K562 (cell line): Measurements from ENCODE around the gene NOXRED1. TPM values are rescaled to one million over a fixed set of nuclear protein-coding genes. Genes with fewer than 3 reads are reported as not detected.

ENCODE experiments used
- ATAC-seq: fragments of 200-7000 bp; cut with Tn5 transposase; 3 replicates; pipeline ENCODE4 v1.9.1; 2020; ENCODE audit warnings: moderate library complexity
- BruUV-seq: library from RNA; stranded (reverse); fragments of 400-500 nt; replicated peaks from 2 replicates; lab custom pipeline; 2021; lab: Mats Ljungman, UMichigan
- CTCF ChIA-PET: fragments of 300-600 bp; formaldehyde crosslinking; extraction: SDS; loops from one replicate; lab custom pipeline; 2021; ENCODE audit warnings: low intra/inter-chr PET ratio; lab: Yijun Ruan, JAX
- POLR2A ChIA-PET: fragments of 300-600, 350-650 bp; sonication (Branson Sonifier 250); formaldehyde crosslinking; extraction: SDS; loops from one replicate; lab custom pipeline; 2021; ENCODE audit warnings: antibody characterized with exemption, inconsistent platforms; lab: Yijun Ruan, JAX
- DNase-seq, 4 experiments: peaks; one replicate each; pipeline versions ENCODE4 v3.0.0 to v3.0.0-alpha.2; 2011 to 2018; ENCODE audit warnings: low spot score in 3 of 4, mixed read lengths in 3 of 4; ENCODE audit errors: extremely low read depth in 1 of 4
- FAIRE-seq: peaks from 2 replicates; lab custom pipeline; 2011; peaks lifted over from hg19 to GRCh38; lab: Jason Lieb, UNC
- H2AFZ ChIP-seq: 2 replicates; pipeline ENCODE4 v1.6.0; 2011; ENCODE audit warnings: low read depth, low read length, control low read depth, inconsistent platforms
- H3K27ac ChIP-seq: fragments of 200-600 bp; 3 replicates; pipeline ENCODE4 v1.8.0; 2011; ENCODE audit warnings: low read depth, mild to moderate bottlenecking, control low read depth, inconsistent platforms, low read length, moderate library complexity, mixed read lengths; ENCODE audit errors: extremely low read depth
- H3K27me3 ChIP-seq, 2 experiments: fragments of 300-600 bp in 1 of 2; 2 replicates in 1 of 2; 3 replicates in 1 of 2; pipeline versions ENCODE4 v1.6.0 to v1.8.0; 2011; ENCODE audit warnings: inconsistent platforms in 2 of 2, low read length in 2 of 2, mild to moderate bottlenecking in 1 of 2, mixed read lengths in 1 of 2, moderate library complexity in 1 of 2; ENCODE audit not compliant: control insufficient read depth in 2 of 2, insufficient read depth in 2 of 2
- H3K36me3 ChIP-seq: fragments of 300-600 bp; 3 replicates; pipeline ENCODE4 v1.8.0; 2011; ENCODE audit warnings: mild to moderate bottlenecking, low read length, inconsistent platforms; ENCODE audit not compliant: control insufficient read depth, insufficient read depth
- H3K4me1 ChIP-seq, 2 experiments: fragments of 200-600 bp in 1 of 2; replicated peaks in 1 of 2; 2 replicates in 1 of 2; 3 replicates in 1 of 2; pipeline versions ENCODE4 v1.5.1 to v1.8.0; 2011; ENCODE audit warnings: inconsistent platforms in 2 of 2, low read length in 2 of 2, mild to moderate bottlenecking in 1 of 2, mixed read lengths in 1 of 2, moderate library complexity in 1 of 2; ENCODE audit not compliant: control insufficient read depth in 2 of 2, insufficient read depth in 2 of 2
- H3K4me2 ChIP-seq: 2 replicates; pipeline ENCODE4 v1.6.1; 2011; ENCODE audit warnings: low read length, control low read depth, inconsistent platforms, mixed read lengths; ENCODE audit not compliant: insufficient read depth
- H3K4me3 ChIP-seq: fragments of 200-600 bp; sonication (generic), shearing (Covaris generic); 2 replicates; pipeline ENCODE4 v1.5.1; 2016; ENCODE audit warnings: control low read depth, inconsistent platforms
- H3K79me2 ChIP-seq: fragments of 200-600 bp; 3 replicates; pipeline ENCODE4 v1.8.0; 2011; ENCODE audit warnings: low read length, inconsistent platforms; ENCODE audit not compliant: control insufficient read depth, insufficient read depth
- H3K9ac ChIP-seq, 2 experiments: 2 replicates each; pipeline versions ENCODE4 v1.6.0 to v1.6.1; 2011; ENCODE audit warnings: low read depth in 2 of 2, low read length in 2 of 2, control low read depth in 1 of 2, inconsistent platforms in 1 of 2, mild to moderate bottlenecking in 1 of 2, mixed read lengths in 1 of 2; ENCODE audit not compliant: insufficient read depth in 1 of 2
- H3K9me1 ChIP-seq: one replicate; pipeline ENCODE4 v1.6.0; 2011; ENCODE audit warnings: inconsistent platforms, mild to moderate bottlenecking, low read length, moderate library complexity; ENCODE audit not compliant: control insufficient read depth, insufficient read depth
- H3K9me3 ChIP-seq: replicated peaks from 2 replicates; pipeline ENCODE4 v1.5.1; 2011; ENCODE audit warnings: low read depth, low read length, inconsistent platforms; ENCODE audit not compliant: control insufficient read depth, insufficient read depth
- H4K20me1 ChIP-seq: replicated peaks from 2 replicates; pipeline ENCODE4 v1.6.1; 2011; ENCODE audit warnings: low read length, inconsistent platforms, mixed read lengths; ENCODE audit not compliant: control insufficient read depth, insufficient read depth
- CCAR2 ChIP-seq: fragments of 200-400 bp; formaldehyde crosslinking; IDR thresholded peaks from 2 replicates; pipeline ENCODE4 v1.6.1; 2017; ENCODE audit warnings: mild to moderate bottlenecking, low read depth, low read length
- CTCF ChIP-seq, 3 experiments: IDR thresholded peaks in 2 of 3; conservative IDR thresholded peaks in 1 of 3; 2 replicates each; pipeline ENCODE4 v1.5.1; 2011 to 2012; ENCODE audit warnings: low read length in 3 of 3, mild to moderate bottlenecking in 3 of 3, control low read depth in 2 of 3, improper control_type of control experiment in 1 of 3, inconsistent platforms in 1 of 3, low read depth in 1 of 3, mixed read lengths in 1 of 3, moderate library complexity in 1 of 3; ENCODE audit not compliant: insufficient read depth in 2 of 3
- CXXC5 ChIP-seq: fragments of 250-450 bp; sonication (Bioruptor Pico); IDR thresholded peaks from 2 replicates; pipeline ENCODE4 v1.8.0; 2022; ENCODE audit warnings: inconsistent platforms, mild to moderate bottlenecking, moderate library complexity
- GMEB1 ChIP-seq: fragments of 250-450 bp; sonication (Bioruptor Pico); IDR thresholded peaks from 2 replicates; pipeline ENCODE4 v1.4.0; 2020; ENCODE audit warnings: mild to moderate bottlenecking
- HDAC2 ChIP-seq: fragments of 450-650 bp; IDR thresholded peaks from 2 replicates; pipeline ENCODE4 v1.6.1; 2016; ENCODE audit warnings: mild to moderate bottlenecking
- NFXL1 ChIP-seq: fragments of 450-650 bp; formaldehyde crosslinking; IDR thresholded peaks from 2 replicates; pipeline ENCODE4 v1.4.0; 2021; ENCODE audit warnings: mild to moderate bottlenecking
- RBM34 ChIP-seq: fragments of 200-400 bp; formaldehyde crosslinking; IDR thresholded peaks from 2 replicates; pipeline ENCODE4 v1.6.1; 2018; ENCODE audit warnings: low read length, borderline replicate concordance; ENCODE audit not compliant: insufficient read depth
- SP2 ChIP-seq: IDR thresholded peaks from 2 replicates; pipeline ENCODE4 v1.6.1; 2011; ENCODE audit warnings: mild to moderate bottlenecking, low read depth, low read length, moderate library complexity; ENCODE audit not compliant: poor library complexity, severe bottlenecking; ENCODE audit errors: extremely low read depth
- TCF15 ChIP-seq: fragments of 250-450 bp; sonication (Bioruptor Pico); IDR thresholded peaks from 2 replicates; pipeline ENCODE4 v1.8.0; 2022; ENCODE audit warnings: moderate library complexity, mild to moderate bottlenecking, inconsistent platforms
- UBTF ChIP-seq, 2 experiments: IDR thresholded peaks; 2 replicates each; pipeline ENCODE4 v1.6.1; 2012; ENCODE audit warnings: improper control_type of control experiment in 2 of 2, low read depth in 2 of 2, low read length in 2 of 2, borderline replicate concordance in 1 of 2
- ZNF512 ChIP-seq: IDR thresholded peaks from 2 replicates; pipeline ENCODE4 v1.6.1; 2016; ENCODE audit warnings: missing genetic modification characterization, missing compliant biosample characterization
- WGBS: fragments of 100-300 bp; shearing (Covaris generic); methylation state at CpG from one replicate; pipeline ENCODE4 v1.1.6; 2016; ENCODE audit warnings: low coverage, mixed read lengths; ENCODE audit not compliant: insufficient coverage; ENCODE audit errors: missing lambda C conversion rate; 5-methylcytosine and 5-hydroxymethylcytosine counted together
- in situ Hi-C: fragments of 300-500 bp; cut with MboI; formaldehyde crosslinking; loops from 4 replicates; pipeline ENCODE4 v1.15.0; 2018; ENCODE audit warnings: inconsistent platforms, mixed read lengths
- intact Hi-C: fragments of 100-400 bp; cut with micrococcal nuclease; formaldehyde crosslinking; loops from 2 replicates; pipeline ENCODE4 v1.14.2; 2022
- polyA plus RNA-seq, 8 experiments: library from polyadenylated mRNA; depleted of rRNA in 4 of 8; stranded (reverse) in 5 of 8; unstranded in 3 of 8; fragments of >200 nt; fragmentation: Nextera tagmentation in 2 of 8; fragmentation: Illumina TruSeq in 1 of 8; extraction: Ambion mirVana in 2 of 8; extraction: Trizol in 1 of 8; gene quantifications; 2 replicates each; pipeline versions ENCODE4 v1.2.1 to v1.2.3, GENCODE V29; 2011 to 2014; ENCODE audit warnings: inconsistent platforms in 1 of 8, missing spikeins in 1 of 8
- total RNA-seq, 7 experiments: library from RNA; depleted of rRNA in 6 of 7; stranded (reverse); fragments of >200 nt in 6 of 7; fragmentation: Illumina TruSeq in 2 of 7; extraction: Trizol in 2 of 7; gene quantifications; 2 replicates each; pipeline versions ENCODE4 v1.2.1 to v1.2.3, GENCODE V29; 2011 to 2021; ENCODE audit warnings: low replicate concordance in 1 of 7

Gene NOXRED1
- total and polyA plus RNA-seq, 9 of the 15 experiments (the other 6 are each of a cell fraction or from before 2014, with no cell fraction given), result 0.15 to 0.85 (median 0.30) TPM

- Histone ChIP-seq H3K27ac (peak within 1 kb of the TSS; percentile 83), H3K9me3 (no peaks in the 10 kb centered on the region), H3K4me1 (peaks cover 6 to 12% of the 10 kb centered on the region in 2 experiments; a peak in 3 of 5 replicates), H2AFZ (peak within 1 kb of the TSS; percentile 99), H3K4me3 (peak within 1 kb of the TSS; percentile 90), H3K27me3 (no peaks in the 10 kb centered on the region), H3K9me1 (no peaks in the 10 kb centered on the region), H3K36me3 (no peaks in the 10 kb centered on the region), H4K20me1 (no peaks in the 10 kb centered on the region), H3K79me2 (peaks cover 35% of the 10 kb centered on the region), H3K4me2 (peak within 1 kb of the TSS; percentile 87), H3K9ac (peak within 1 kb of the TSS; percentile 77 to 97)
- intact Hi-C loops (loop anchor here (2.0 to 5.0 kb wide), 2 partner anchors 55 to 80 kb away; partner anchors contain the start of genes GSTZ1, POMT2 and VIPAS39), in situ Hi-C loops (no loop called here)
- BruUV-seq, result no TSS peak
- DNase-seq (peak; percentile 73 to 80 (median 78)), ATAC-seq (peak; percentile 99), FAIRE-seq (peak; percentile 93)
- CTCF ChIA-PET, result no interaction called here
- WGBS, result under 1% methylated on average over 40 of the region's 69 CpGs
- POLR2A ChIA-PET, result interaction anchor here (0.6 to 1.0 kb wide), 5 partner anchors 9 to 61 kb away, joined by 3 to 4 read pairs (median 3); no protein-coding TSS in a partner anchor
- TF ChIP-seq SP2 (no peak), NFXL1 (CRISPR knock-in tag) (no peak), CCAR2 (no peak), CTCF (IDR thresholded peaks at IDR 0.05 in 2 of 3, conservative IDR thresholded peaks at IDR 0.05 in 1 of 3; ENCODE audit: insufficient read depth in 2 of 3, low read depth in 1 of 3, low read length in 3 of 3) (0 out of 6 replicates have a peak, but pooled peaks have one; percentile 16), HDAC2 (0 out of 2 replicates have a peak, but pooled peaks have one; percentile 35), CXXC5 (peak; percentile 30; the same call in 1 of the 2 replicates), ZNF512 (tag) (no peak), UBTF (IDR thresholded peaks at IDR 0.05; ENCODE audit: borderline replicate concordance in 1 of 2, low read depth in 2 of 2, low read length in 2 of 2) (0 out of 4 replicates have a peak, but pooled peaks of 1 of the 2 experiments have one; percentile 30), RBM34 (no peak), GMEB1 (CRISPR knock-in tag) (no peak), TCF15 (CRISPR knock-in tag) (no peak)
Observed at GRCh38 chr14:77376771-77377501, 46.4 kb downstream of the NOXRED1 start, which contains the start of the genes SAMD15 and TMED8. Gene SAMD15 (plus strand): TSS chr14:77377379. CDS start chr14:77377419, 40 bp downstream. Gene TMED8 (minus strand): TSS chr14:77377094. CDS start chr14:77377053, 41 bp downstream.
